Measurements from ENCODE around the gene MTMR2. TPM values are rescaled to one million over a fixed set of nuclear protein-coding genes. Genes with fewer than 3 reads are reported as not detected.
"Not testable (repeated sequence)": the region's sequence is repeated elsewhere in the genome, so short reads cannot be mapped to it uniquely, and the experiment has no call there.

Gene MTMR2
- total RNA-seq, 3 donors from 2014 or later: 50.4 to 57.1 (median 54.1) TPM

DNA sequence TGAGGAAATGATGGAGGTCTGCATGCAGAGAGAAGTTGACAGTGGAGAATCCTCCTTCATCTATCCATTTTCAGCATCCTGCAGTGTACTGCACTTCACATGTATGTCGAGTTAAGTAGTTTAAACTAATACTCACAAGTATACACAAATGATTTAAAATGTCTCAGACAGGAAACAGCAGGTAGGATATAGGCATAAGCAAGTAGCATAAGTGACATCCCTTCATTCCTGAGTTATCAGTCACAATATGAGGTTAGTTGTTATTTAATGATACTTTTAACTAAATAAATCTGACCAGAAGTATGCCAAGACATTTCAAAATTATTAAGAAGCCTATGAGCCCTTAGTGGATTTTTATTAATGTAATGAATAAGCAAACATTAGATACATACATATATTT lies 37.4 kb downstream of the MTMR2 start:
- no peak for ATAC-seq
- Mint-ChIP-seq H3K4me3 (no peak overlapping the region), H3K4me1 (ENCODE audit: low read depth) (peaks cover 6% of the 10 kb centered on the region), H3K36me3 (ENCODE audit: insufficient read depth) (peaks cover 21% of the 10 kb centered on the region), H3K27me3 (ENCODE audit: low read depth) (no peaks in the 10 kb centered on the region), H3K9me3 (no peaks in the 10 kb centered on the region)
- DNase-seq: no peak

DNA sequence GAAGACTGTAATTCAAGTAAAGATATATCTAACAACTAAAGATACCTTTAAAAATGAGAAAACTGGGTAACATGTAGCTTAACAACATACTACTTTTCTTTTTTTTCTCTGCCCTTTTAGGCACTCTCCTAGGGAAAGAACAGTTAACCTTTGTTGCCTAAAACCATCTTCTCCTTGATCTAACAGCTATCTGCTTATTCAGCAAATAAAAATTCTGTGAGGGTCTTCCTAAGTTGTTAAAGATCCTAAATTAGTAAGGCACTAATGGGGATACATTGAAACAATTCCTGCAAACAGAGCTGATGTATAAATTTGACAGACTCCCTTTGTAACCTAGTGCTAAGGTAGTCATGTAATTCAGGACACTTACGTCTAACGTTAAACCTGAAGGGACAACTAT lies 39.1 kb downstream of the MTMR2 start:
- no peak for ATAC-seq
- no peaks in the 10 kb centered on the region for H3K27me3 Mint-ChIP-seq (ENCODE audit: low read depth)
- no peak overlapping the region for H3K4me3 Mint-ChIP-seq
- no peak for DNase-seq
- peaks cover 6% of the 10 kb centered on the region for H3K4me1 Mint-ChIP-seq (ENCODE audit: low read depth)
- no peaks in the 10 kb centered on the region for H3K9me3 Mint-ChIP-seq
- peaks cover 24% of the 10 kb centered on the region for H3K36me3 Mint-ChIP-seq (ENCODE audit: insufficient read depth)

DNA sequence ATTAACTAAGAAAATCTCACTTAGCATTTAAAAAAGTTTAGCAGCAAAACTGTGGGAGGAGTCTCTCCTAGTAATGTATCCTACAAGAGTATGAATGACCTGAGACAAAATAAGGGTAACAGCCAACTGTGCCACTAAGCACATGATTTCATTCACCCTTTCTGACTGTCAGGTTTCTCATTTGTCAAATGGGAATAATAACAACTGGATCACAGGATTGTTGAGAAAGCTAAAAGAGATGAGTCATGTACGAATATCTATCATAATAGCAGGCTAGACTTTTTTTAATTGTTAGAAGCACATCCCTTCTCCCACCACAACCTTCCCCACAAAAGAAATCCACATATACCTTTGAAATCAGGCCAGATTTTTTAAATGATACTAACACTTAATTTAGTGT lies 39.5 kb downstream of the MTMR2 start:
- H3K4me3 Mint-ChIP-seq: no peak overlapping the region
- H3K4me1 Mint-ChIP-seq (ENCODE audit: low read depth): peaks cover 6% of the 10 kb centered on the region
- no peak for ATAC-seq
- H3K36me3 Mint-ChIP-seq (ENCODE audit: insufficient read depth): peaks cover 25% of the 10 kb centered on the region
- H3K9me3 Mint-ChIP-seq: no peaks in the 10 kb centered on the region
- DNase-seq: no peak
- H3K27me3 Mint-ChIP-seq (ENCODE audit: low read depth): no peaks in the 10 kb centered on the region

DNA sequence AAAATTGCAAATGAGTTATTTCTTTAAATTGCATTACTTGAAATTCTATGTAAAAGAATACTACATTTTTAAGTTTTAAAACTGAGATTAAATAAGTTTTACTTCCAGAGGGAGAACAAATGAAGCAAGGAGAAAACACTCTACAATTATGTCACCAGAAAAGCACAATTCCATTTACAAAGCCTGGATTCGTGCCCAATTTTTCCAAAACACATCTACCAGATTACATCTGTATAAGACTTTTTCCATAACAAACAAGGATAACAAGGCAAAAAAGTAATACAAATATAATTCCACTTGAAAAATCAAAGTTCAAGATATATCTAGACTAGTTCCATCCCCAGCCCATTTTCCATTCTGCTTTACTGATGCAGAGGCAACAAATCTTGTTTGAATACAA lies 40.5 kb downstream of the MTMR2 start:
- no peak overlapping the region for H3K4me3 Mint-ChIP-seq
- peaks cover 26% of the 10 kb centered on the region for H3K36me3 Mint-ChIP-seq (ENCODE audit: insufficient read depth)
- DNase-seq (no peak), ATAC-seq (no peak)
- H3K27me3 Mint-ChIP-seq (ENCODE audit: low read depth): no peaks in the 10 kb centered on the region
- no peaks in the 10 kb centered on the region for H3K9me3 Mint-ChIP-seq
- H3K4me1 Mint-ChIP-seq (ENCODE audit: low read depth): peaks cover 3% of the 10 kb centered on the region

DNA sequence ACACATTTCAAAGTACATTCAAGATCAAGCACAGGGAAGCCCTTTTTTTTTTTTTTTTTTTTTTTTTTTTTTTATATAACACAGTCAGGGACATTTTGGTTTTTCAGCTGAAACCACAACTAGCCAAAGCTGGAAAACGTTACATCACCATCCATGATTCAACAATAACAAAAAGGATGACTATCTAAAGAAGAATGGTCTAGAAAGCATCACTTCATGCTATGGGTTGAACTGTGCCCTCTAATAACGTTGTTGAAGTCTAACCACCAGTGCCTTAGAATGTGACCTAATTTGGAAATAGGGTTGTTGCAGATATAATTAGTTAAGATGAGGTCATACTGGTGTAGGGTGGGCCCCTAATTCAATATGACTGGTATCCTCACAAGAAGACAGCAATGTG lies 46.6 kb downstream of the MTMR2 start:
- peak; percentile 84 to 98 for ATAC-seq
- Mint-ChIP-seq H3K4me1 (ENCODE audit: low read depth) (peaks cover 9% of the 10 kb centered on the region), H3K27me3 (ENCODE audit: low read depth) (no peaks in the 10 kb centered on the region), H3K36me3 (ENCODE audit: insufficient read depth) (peaks cover 21% of the 10 kb centered on the region), H3K9me3 (no peaks in the 10 kb centered on the region), H3K4me3 (no peak overlapping the region)
- DNase-seq: no peak

DNA sequence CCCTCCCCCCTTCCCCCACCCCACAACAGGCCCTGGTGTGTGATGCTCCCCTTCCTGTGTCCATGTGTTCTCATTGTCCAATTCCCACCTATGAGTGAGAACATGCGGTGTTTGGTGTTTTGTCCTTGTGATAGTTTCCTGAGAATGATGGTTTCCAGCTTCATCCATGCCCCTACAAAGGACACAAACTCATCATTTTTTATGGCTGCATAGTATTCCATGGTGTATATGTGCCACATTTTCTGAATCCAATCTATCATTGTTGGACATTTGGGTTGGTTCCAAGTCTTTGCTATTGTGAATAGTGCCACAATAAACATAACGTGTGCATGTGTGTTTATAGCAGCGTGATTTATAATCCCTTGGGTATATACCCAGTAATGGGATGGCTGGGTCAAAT lies 53.0 kb downstream of the MTMR2 start:
- H3K4me3 Mint-ChIP-seq; DNase-seq; H3K27me3 Mint-ChIP-seq (ENCODE audit: low read depth); H3K36me3 Mint-ChIP-seq (ENCODE audit: insufficient read depth); H3K4me1 Mint-ChIP-seq (ENCODE audit: low read depth); ATAC-seq; H3K9me3 Mint-ChIP-seq: not testable (repeated sequence)

DNA sequence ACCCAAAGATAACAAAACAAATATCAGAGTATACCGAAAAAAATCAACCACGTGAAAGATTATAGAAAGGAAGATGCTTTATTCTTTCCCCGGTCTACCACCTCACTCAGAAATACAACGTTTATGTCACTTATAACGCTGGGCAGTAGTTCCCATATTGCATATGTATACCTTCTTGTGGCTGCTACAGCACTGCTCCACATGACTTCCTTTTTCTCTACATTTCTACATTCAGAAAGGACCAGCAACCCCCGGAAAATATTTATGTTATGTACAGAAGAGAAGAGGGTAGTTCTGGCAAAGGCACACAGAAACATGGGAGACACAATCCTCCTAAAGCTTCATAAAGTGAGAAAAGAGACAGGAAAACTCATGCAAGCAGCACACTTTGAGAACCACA lies 56.8 kb downstream of the MTMR2 start:
- no peaks in the 10 kb centered on the region for H3K9me3 Mint-ChIP-seq
- ATAC-seq (no peak), DNase-seq (no peak)
- H3K27me3 Mint-ChIP-seq (ENCODE audit: low read depth): no peaks in the 10 kb centered on the region
- peaks cover 21% of the 10 kb centered on the region for H3K36me3 Mint-ChIP-seq (ENCODE audit: insufficient read depth)
- H3K4me1 Mint-ChIP-seq (ENCODE audit: low read depth): no peaks in the 10 kb centered on the region
- no peak overlapping the region for H3K4me3 Mint-ChIP-seq

DNA sequence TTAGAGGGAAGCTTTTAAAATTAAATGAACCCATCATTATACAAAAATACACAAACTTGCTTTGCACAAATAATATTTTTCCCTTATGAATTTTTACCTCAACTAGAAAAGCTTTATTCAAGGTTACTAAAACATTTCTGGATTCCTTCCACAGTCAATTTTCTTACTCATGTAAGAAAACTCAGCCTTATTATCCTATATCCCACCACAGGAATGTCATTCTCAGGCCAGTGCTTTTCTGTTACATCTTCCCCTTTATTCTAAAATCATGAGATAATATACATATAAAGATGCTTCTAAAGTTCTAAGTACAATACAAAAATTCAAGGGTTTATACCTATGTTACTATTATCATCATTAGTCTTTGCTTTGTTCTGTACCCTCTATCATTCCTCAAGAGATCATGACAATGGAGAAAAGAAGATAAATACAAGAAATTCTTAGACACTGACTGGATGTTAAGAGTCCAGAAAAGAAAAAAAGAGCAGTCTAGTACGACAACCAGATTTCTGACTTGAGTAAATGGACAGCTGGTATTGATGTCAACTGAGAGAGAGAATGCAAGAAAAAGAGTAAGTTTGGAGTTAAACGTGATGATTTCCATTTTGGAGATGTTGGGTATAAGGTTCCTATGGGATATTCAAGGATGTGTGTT lies 60.3 kb downstream of the MTMR2 start:
- Mint-ChIP-seq H3K4me1 (ENCODE audit: low read depth) (no peaks in the 10 kb centered on the region), H3K27me3 (ENCODE audit: low read depth) (no peaks in the 10 kb centered on the region), H3K36me3 (ENCODE audit: insufficient read depth) (peaks cover 30% of the 10 kb centered on the region), H3K4me3 (no peak overlapping the region), H3K9me3 (no peaks in the 10 kb centered on the region)
- DNase-seq: no peak
- no peak for ATAC-seq

DNA sequence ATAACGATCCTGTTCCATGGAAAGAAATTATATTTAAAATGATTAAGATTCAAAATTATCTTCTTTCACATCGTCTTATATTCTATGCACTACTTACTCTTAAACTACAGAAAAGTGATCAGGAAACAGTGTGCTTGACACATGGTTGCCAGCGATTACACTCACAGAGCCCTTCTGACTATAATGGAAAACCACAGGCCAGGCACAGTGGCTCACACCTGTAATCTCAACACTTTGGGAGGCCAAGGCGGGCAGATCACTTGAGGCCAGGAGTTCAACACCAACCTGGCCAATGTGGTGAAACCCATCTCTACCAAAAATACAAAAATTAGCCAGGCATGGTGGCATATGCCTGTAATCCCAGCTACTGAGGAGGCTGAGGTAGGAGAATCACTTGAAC lies 63.9 kb downstream of the MTMR2 start:
- H3K9me3 Mint-ChIP-seq; H3K4me1 Mint-ChIP-seq (ENCODE audit: low read depth); ATAC-seq; H3K4me3 Mint-ChIP-seq; DNase-seq; H3K27me3 Mint-ChIP-seq (ENCODE audit: low read depth): not testable (repeated sequence)
- peaks cover 34% of the 10 kb centered on the region for H3K36me3 Mint-ChIP-seq (ENCODE audit: insufficient read depth)

DNA sequence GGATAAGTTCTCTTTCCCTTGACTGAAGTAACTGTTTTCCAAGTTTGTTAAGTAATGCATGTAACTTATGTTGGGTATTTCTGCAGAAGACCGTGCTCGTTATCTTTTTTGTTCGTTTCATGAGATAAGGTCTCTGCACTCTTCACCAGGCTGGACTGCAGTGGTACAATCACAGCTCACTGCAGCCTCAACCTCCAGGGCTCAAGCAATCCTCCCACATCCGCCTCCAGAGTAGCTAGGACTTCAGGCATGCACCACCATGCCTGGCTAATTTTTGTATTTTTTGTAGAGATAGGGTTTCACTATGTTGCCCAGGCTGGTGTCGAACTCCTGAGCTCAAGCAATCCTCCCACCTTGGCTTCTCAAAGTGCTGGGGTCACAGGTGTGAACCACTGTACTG lies 69.5 kb downstream of the MTMR2 start:
- not testable (repeated sequence) for H3K9me3 Mint-ChIP-seq; DNase-seq; H3K4me1 Mint-ChIP-seq (ENCODE audit: low read depth); H3K27me3 Mint-ChIP-seq (ENCODE audit: low read depth); H3K4me3 Mint-ChIP-seq; ATAC-seq
- peaks cover 17% of the 10 kb centered on the region for H3K36me3 Mint-ChIP-seq (ENCODE audit: insufficient read depth)

DNA sequence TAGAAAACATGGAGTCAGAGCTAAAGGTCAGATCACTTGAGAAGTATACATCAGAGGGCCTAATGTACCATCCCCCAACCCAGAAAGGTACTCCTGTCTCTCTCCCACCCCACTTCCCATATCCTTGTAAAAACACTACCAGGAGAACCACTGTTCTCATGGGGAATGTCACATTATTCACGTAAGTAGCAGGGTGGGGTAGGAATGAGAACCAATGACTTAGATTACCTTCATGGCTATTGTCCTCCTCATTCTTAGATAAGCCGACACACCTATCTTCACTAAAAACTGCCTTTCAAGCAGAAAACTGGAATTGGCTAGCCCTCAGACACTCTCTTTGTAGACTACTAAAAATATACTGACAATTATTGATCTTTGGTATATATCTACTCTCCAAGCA lies 70.0 kb downstream of the MTMR2 start:
- Mint-ChIP-seq H3K4me1 (ENCODE audit: low read depth) (no peaks in the 10 kb centered on the region), H3K27me3 (ENCODE audit: low read depth) (no peaks in the 10 kb centered on the region), H3K36me3 (ENCODE audit: insufficient read depth) (peaks cover 17% of the 10 kb centered on the region), H3K9me3 (no peaks in the 10 kb centered on the region), H3K4me3 (no peak overlapping the region)
- no peak for ATAC-seq
- no peak for DNase-seq

DNA sequence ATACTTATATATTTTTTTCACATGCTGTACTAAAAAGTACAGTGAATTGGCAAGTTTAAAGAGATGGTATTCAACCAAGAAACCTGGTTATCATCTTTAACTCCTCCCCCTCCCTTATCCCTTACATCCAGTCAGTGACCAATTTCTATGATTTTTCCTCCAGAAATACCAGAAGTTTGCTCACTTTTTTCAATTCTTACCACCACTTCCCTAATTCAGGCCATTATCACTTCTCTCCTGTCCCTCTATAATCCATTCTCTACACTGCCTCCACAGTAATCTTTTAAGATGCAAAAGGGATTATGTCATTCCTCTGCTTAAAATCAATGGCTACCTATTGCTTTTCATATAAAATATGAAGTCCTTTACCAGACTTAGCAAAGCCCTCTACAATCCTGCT lies 70.8 kb downstream of the MTMR2 start:
- no peak for ATAC-seq
- Mint-ChIP-seq H3K27me3 (ENCODE audit: low read depth) (no peaks in the 10 kb centered on the region), H3K4me3 (no peak overlapping the region), H3K9me3 (no peaks in the 10 kb centered on the region), H3K36me3 (ENCODE audit: insufficient read depth) (peaks cover 13% of the 10 kb centered on the region), H3K4me1 (ENCODE audit: low read depth) (no peaks in the 10 kb centered on the region)
- DNase-seq: no peak

DNA sequence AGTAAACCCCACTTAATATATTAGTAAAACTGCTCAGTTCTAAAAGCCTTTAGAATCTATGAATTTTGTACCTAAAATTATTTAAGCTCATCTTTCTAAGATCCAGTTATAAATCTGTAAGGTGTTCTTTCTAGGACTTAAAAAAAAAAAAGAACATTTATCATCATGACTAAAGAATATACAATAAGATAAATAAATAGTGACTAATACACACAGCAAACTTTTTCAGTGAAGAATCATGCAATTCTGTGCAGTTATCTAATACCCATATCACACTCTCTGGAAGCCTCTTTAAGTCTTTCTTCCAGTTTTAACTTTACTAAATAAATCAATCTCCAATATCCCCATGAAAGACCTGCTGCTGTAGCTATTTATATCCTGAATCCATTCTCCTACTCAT lies 73.8 kb downstream of the MTMR2 start:
- DNase-seq: no peak
- no peaks in the 10 kb centered on the region for H3K4me1 Mint-ChIP-seq (ENCODE audit: low read depth)
- ATAC-seq: no peak
- no peaks in the 10 kb centered on the region for H3K9me3 Mint-ChIP-seq
- H3K36me3 Mint-ChIP-seq (ENCODE audit: insufficient read depth): peaks cover 12% of the 10 kb centered on the region
- H3K4me3 Mint-ChIP-seq: no peak overlapping the region
- no peaks in the 10 kb centered on the region for H3K27me3 Mint-ChIP-seq (ENCODE audit: low read depth)

DNA sequence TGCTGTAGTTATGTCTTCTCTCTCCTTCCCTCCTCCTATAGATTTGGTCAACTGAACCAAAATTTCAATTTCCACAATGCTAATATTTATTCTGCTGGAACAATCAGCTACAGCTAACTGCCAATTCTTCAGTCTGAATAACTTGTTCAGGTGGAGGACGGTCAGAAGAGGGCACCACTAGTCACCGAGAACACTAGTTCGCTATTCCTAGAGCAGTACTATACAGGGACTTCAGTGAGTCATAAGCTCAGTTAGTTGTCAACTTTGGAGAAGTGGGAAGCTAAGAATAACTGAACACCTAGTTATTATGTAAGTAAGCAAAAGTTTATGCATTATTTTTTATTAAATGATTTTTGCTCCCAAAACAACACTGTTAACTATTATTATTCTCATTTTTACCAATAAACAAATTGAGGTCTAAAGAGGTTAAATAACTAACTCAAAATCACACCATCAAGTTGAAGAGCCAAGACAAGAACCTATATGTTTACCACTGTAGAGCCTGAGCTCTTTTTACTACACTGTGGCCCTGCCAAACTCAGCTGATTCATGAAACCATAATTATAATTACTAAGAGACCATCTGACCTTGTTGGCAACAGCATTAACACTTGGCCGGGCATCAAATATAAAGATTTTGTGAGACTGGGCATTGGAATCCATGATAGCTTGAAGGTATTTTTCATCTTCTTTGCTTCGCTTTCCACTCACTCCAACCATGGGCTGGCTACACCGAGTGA lies 74.7 kb downstream of the MTMR2 start:
- no peaks in the 10 kb centered on the region for H3K9me3 Mint-ChIP-seq
- DNase-seq: peak; percentile 19
- ATAC-seq: peak in 1 of 2 donors; percentile 53
- H3K27me3 Mint-ChIP-seq (ENCODE audit: low read depth): no peaks in the 10 kb centered on the region
- no peaks in the 10 kb centered on the region for H3K4me1 Mint-ChIP-seq (ENCODE audit: low read depth)
- H3K4me3 Mint-ChIP-seq: no peak overlapping the region
- peaks cover 15% of the 10 kb centered on the region for H3K36me3 Mint-ChIP-seq (ENCODE audit: insufficient read depth)

DNA sequence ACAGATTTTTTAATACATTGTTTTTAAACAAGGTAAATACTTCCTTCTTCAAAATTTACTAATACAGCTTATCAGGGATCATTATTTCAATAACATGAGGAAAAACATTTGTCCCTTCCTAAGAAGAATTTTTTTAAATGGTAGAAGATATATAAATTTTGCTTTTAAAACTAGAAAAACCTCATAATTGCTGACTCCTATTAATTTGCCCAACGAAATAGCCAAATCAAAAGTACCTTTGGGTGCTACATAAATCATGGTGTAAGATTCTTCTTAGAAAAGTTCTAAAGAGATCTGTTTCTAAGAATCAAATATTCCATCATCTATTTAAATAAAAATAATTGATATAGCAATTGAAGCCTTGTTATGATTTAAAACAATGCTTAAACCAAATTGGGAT lies 78.7 kb downstream of the MTMR2 start:
- Mint-ChIP-seq H3K36me3 (ENCODE audit: insufficient read depth) (peaks cover 15% of the 10 kb centered on the region), H3K27me3 (ENCODE audit: low read depth) (no peaks in the 10 kb centered on the region), H3K4me3 (no peak overlapping the region), H3K9me3 (no peaks in the 10 kb centered on the region), H3K4me1 (ENCODE audit: low read depth) (no peaks in the 10 kb centered on the region)
- no peak for DNase-seq
- no peak for ATAC-seq
